ENCODE results near the gene LSM14A.
"Not testable (repeated sequence)": the region's sequence is repeated elsewhere in the genome, so short reads cannot be mapped to it uniquely, and the experiment has no call there.

Gene LSM14A

GRCh38 chr19:34161902-34162301 is 10.4 kb upstream of the LSM14A start:
- H3K36me3 ChIP-seq (ENCODE audit: insufficient read depth, low read depth, low read length); H3K27me3 ChIP-seq (ENCODE audit: insufficient read depth, low read length); H3K4me1 ChIP-seq (ENCODE audit: insufficient read depth, low read length); H3K4me3 ChIP-seq (ENCODE audit: low read length); H3K27ac ChIP-seq (ENCODE audit: low read length); H3K9ac ChIP-seq (ENCODE audit: low read depth, low read length); H3K9me3 ChIP-seq (ENCODE audit: insufficient read depth, low read depth, low read length): not testable (repeated sequence)

- no peak overlapping the region for H3K9ac ChIP-seq (ENCODE audit: low read depth, low read length)
- H3K36me3 ChIP-seq (ENCODE audit: insufficient read depth, low read depth, low read length) = no peaks in the 10 kb centered on the region
- no peaks in the 10 kb centered on the region for H3K27me3 ChIP-seq (ENCODE audit: insufficient read depth, low read length)
These were observed 7.0 kb upstream of the LSM14A start for GRCh38 chr19:34165295-34165738.

GRCh38 chr19:34169475-34170199 is 2.7 kb upstream of the LSM14A start:
- not testable (repeated sequence) for H3K27ac ChIP-seq (ENCODE audit: low read length); H3K4me3 ChIP-seq (ENCODE audit: low read length); H3K36me3 ChIP-seq (ENCODE audit: insufficient read depth, low read depth, low read length); H3K4me1 ChIP-seq (ENCODE audit: insufficient read depth, low read length); H3K27me3 ChIP-seq (ENCODE audit: insufficient read depth, low read length); H3K9ac ChIP-seq (ENCODE audit: low read depth, low read length); H3K9me3 ChIP-seq (ENCODE audit: insufficient read depth, low read depth, low read length)

More at GRCh38 chr19:34165295-34165738, 7.0 kb upstream of the LSM14A start:
- Histone ChIP-seq H3K4me3 (ENCODE audit: low read length) (no peak overlapping the region), H3K4me1 (ENCODE audit: insufficient read depth, low read length) (no peaks in the 10 kb centered on the region), H3K9me3 (ENCODE audit: insufficient read depth, low read depth, low read length) (no peaks in the 10 kb centered on the region), H3K27ac (ENCODE audit: low read length) (no peak overlapping the region)

GRCh38 chr19:34171539-34171876 is 796 bp upstream of the LSM14A start:
- H3K27ac ChIP-seq (ENCODE audit: low read length) = peak overlapping the region; percentile 96
- H3K36me3 ChIP-seq (ENCODE audit: insufficient read depth, low read depth, low read length) = peaks cover 20% of the 10 kb centered on the region; the same call in 1 of the 2 replicates
- no peaks in the 10 kb centered on the region for H3K27me3 ChIP-seq (ENCODE audit: insufficient read depth, low read length)
- H3K9ac ChIP-seq (ENCODE audit: low read depth, low read length) = peak overlapping the region; percentile 96
- H3K4me3 ChIP-seq (ENCODE audit: low read length) = peak overlapping the region; percentile 85
- peaks cover 7% of the 10 kb centered on the region; the same call in 1 of the 2 replicates for H3K4me1 ChIP-seq (ENCODE audit: insufficient read depth, low read length)
- no peaks in the 10 kb centered on the region for H3K9me3 ChIP-seq (ENCODE audit: insufficient read depth, low read depth, low read length)

GRCh38 chr19:34172661-34173192 is 423 bp downstream of the LSM14A start:
- peaks cover 13% of the 10 kb centered on the region; the same call in 1 of the 2 replicates for H3K4me1 ChIP-seq (ENCODE audit: insufficient read depth, low read length)
- peak overlapping the region; percentile 99 for H3K4me3 ChIP-seq (ENCODE audit: low read length)
- H3K27me3 ChIP-seq (ENCODE audit: insufficient read depth, low read length) = no peaks in the 10 kb centered on the region
- peak overlapping the region; percentile 98 for H3K9ac ChIP-seq (ENCODE audit: low read depth, low read length)
- peak overlapping the region; percentile 98 for H3K27ac ChIP-seq (ENCODE audit: low read length)
- no peaks in the 10 kb centered on the region for H3K9me3 ChIP-seq (ENCODE audit: insufficient read depth, low read depth, low read length)
- peaks cover 25% of the 10 kb centered on the region for H3K36me3 ChIP-seq (ENCODE audit: insufficient read depth, low read depth, low read length)

GRCh38 chr19:34173193-34173956 is 1.1 kb downstream of the LSM14A start:
- Histone ChIP-seq H3K36me3 (ENCODE audit: insufficient read depth, low read depth, low read length) (peaks cover 30% of the 10 kb centered on the region), H3K27ac (ENCODE audit: low read length) (peak overlapping the region; percentile 98), H3K27me3 (ENCODE audit: insufficient read depth, low read length) (no peaks in the 10 kb centered on the region), H3K9me3 (ENCODE audit: insufficient read depth, low read depth, low read length) (no peaks in the 10 kb centered on the region), H3K9ac (ENCODE audit: low read depth, low read length) (peak overlapping the region; percentile 98), H3K4me1 (ENCODE audit: insufficient read depth, low read length) (peaks cover 16% of the 10 kb centered on the region), H3K4me3 (ENCODE audit: low read length) (peak overlapping the region; percentile 99)

GRCh38 chr19:34175173-34175572 is 2.9 kb downstream of the LSM14A start:
- Histone ChIP-seq H3K4me1 (ENCODE audit: insufficient read depth, low read length) (peaks cover 17% of the 10 kb centered on the region), H3K36me3 (ENCODE audit: insufficient read depth, low read depth, low read length) (peaks cover 43% of the 10 kb centered on the region), H3K4me3 (ENCODE audit: low read length) (peak overlapping the region; percentile 99; the same call in 1 of the 2 replicates)
- H3K9ac ChIP-seq (ENCODE audit: low read depth, low read length); H3K9me3 ChIP-seq (ENCODE audit: insufficient read depth, low read depth, low read length); H3K27ac ChIP-seq (ENCODE audit: low read length); H3K27me3 ChIP-seq (ENCODE audit: insufficient read depth, low read length): not testable (repeated sequence)

- Histone ChIP-seq H3K4me1 (ENCODE audit: insufficient read depth, low read length) (peaks cover 22% of the 10 kb centered on the region), H3K4me3 (ENCODE audit: low read length) (peak overlapping the region; percentile 31; the same call in 1 of the 2 replicates), H3K27ac (ENCODE audit: low read length) (no peak overlapping the region), H3K9ac (ENCODE audit: low read depth, low read length) (peak overlapping the region; percentile 31; the same call in 1 of the 2 replicates), H3K36me3 (ENCODE audit: insufficient read depth, low read depth, low read length) (peaks cover 51% of the 10 kb centered on the region), H3K27me3 (ENCODE audit: insufficient read depth, low read length) (no peaks in the 10 kb centered on the region), H3K9me3 (ENCODE audit: insufficient read depth, low read depth, low read length) (no peaks in the 10 kb centered on the region)
These were observed 4.3 kb downstream of the LSM14A start for GRCh38 chr19:34176581-34176980.

- Histone ChIP-seq H3K27me3 (ENCODE audit: insufficient read depth, low read length) (no peaks in the 10 kb centered on the region), H3K27ac (ENCODE audit: low read length) (no peak overlapping the region), H3K4me1 (ENCODE audit: insufficient read depth, low read length) (peaks cover 24% of the 10 kb centered on the region), H3K9me3 (ENCODE audit: insufficient read depth, low read depth, low read length) (no peaks in the 10 kb centered on the region), H3K9ac (ENCODE audit: low read depth, low read length) (no peak overlapping the region), H3K36me3 (ENCODE audit: insufficient read depth, low read depth, low read length) (peaks cover 51% of the 10 kb centered on the region), H3K4me3 (ENCODE audit: low read length) (no peak overlapping the region)
These were observed 5.9 kb downstream of the LSM14A start for GRCh38 chr19:34178274-34178610.

- H3K36me3 ChIP-seq (ENCODE audit: insufficient read depth, low read depth, low read length) = peaks cover 50% of the 10 kb centered on the region
- no peak overlapping the region for H3K27ac ChIP-seq (ENCODE audit: low read length)
- no peak overlapping the region for H3K4me3 ChIP-seq (ENCODE audit: low read length)
- H3K9me3 ChIP-seq (ENCODE audit: insufficient read depth, low read depth, low read length) = no peaks in the 10 kb centered on the region
- no peak overlapping the region for H3K9ac ChIP-seq (ENCODE audit: low read depth, low read length)
- H3K4me1 ChIP-seq (ENCODE audit: insufficient read depth, low read length) = peaks cover 24% of the 10 kb centered on the region
- H3K27me3 ChIP-seq (ENCODE audit: insufficient read depth, low read length) = no peaks in the 10 kb centered on the region
These were observed 6.8 kb downstream of the LSM14A start for GRCh38 chr19:34179066-34179465.

- Histone ChIP-seq H3K4me1 (ENCODE audit: insufficient read depth, low read length) (peaks cover 27% of the 10 kb centered on the region), H3K9ac (ENCODE audit: low read depth, low read length) (no peak overlapping the region), H3K36me3 (ENCODE audit: insufficient read depth, low read depth, low read length) (peaks cover 40% of the 10 kb centered on the region), H3K27me3 (ENCODE audit: insufficient read depth, low read length) (no peaks in the 10 kb centered on the region), H3K27ac (ENCODE audit: low read length) (no peak overlapping the region), H3K9me3 (ENCODE audit: insufficient read depth, low read depth, low read length) (no peaks in the 10 kb centered on the region), H3K4me3 (ENCODE audit: low read length) (no peak overlapping the region)
These were observed 8.0 kb downstream of the LSM14A start for GRCh38 chr19:34180273-34180672.

- Histone ChIP-seq H3K4me3 (ENCODE audit: low read length) (no peak overlapping the region), H3K27me3 (ENCODE audit: insufficient read depth, low read length) (no peaks in the 10 kb centered on the region), H3K9me3 (ENCODE audit: insufficient read depth, low read depth, low read length) (no peaks in the 10 kb centered on the region), H3K27ac (ENCODE audit: low read length) (no peak overlapping the region), H3K36me3 (ENCODE audit: insufficient read depth, low read depth, low read length) (peaks cover 35% of the 10 kb centered on the region), H3K9ac (ENCODE audit: low read depth, low read length) (no peak overlapping the region), H3K4me1 (ENCODE audit: insufficient read depth, low read length) (peaks cover 27% of the 10 kb centered on the region)
These were observed 8.4 kb downstream of the LSM14A start for GRCh38 chr19:34180709-34181108.
